ENCODE results near the gene PCK2.

The PCK2 gene

DNA sequence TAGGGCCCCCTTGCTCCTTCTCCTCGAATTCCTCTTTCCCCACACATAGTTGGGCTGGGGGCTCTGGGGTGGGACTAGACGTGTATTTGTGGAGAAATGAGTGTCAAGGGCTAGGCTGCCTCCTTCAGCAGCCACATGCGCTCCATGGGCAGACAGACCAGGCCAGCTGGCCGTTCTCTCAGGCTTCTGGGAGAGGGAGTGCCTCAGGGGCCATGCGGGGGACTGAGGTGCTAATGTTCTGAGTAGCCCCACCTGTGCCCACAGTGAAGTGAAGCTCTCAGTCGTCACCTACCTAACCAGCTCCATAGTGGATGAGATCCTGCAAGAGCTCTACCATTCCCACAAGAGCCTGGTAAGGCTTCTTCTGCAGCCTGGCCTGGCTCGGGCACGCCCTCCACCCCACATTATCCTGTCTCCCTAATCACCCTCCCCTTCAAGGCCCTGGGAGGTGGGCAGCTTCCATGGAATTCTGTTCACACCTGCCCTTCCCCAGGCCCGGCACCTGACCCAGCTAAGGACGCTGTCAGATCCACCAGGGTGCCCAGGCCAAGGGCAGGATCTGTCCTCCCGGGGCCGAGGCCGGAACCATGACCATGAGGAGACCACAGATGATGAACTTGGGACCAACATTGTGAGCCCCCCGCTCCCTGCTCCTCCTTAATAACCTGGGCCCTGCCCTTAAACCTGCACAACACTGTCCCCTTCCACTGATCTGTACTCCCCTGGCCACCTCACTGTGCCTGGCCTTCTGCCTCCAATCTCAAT is 31.7 kb upstream of the PCK2 start:
- DNase-seq: no peak

DNA sequence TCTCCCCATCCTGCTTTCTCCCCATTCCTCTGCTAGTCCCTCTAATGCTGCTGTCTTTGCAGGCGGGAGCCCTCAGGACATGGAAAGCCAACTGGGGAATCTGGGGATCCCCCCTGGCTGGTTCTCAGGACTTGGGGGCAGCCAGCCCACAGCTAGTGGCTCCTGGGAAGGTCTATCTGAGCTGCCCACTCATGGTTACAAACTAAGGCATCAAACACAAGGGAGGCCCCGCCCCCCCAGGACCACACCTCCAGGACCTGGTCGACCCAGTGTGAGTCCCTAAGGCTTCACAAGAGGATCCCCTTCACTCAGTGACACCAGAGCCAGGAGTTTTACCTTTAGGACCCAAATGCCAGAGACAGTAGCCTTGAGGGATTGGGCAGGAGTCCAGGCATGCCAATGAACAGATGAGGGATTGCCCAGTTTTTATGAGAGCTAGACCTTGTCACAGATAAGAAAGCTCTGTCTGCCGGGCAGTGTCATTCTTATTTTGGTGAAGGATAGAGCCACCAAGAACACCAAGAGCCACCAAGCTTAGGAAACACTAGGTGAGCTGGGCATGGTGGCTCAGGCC is 30.8 kb upstream of the PCK2 start:
- DNase-seq: no peak

DNA sequence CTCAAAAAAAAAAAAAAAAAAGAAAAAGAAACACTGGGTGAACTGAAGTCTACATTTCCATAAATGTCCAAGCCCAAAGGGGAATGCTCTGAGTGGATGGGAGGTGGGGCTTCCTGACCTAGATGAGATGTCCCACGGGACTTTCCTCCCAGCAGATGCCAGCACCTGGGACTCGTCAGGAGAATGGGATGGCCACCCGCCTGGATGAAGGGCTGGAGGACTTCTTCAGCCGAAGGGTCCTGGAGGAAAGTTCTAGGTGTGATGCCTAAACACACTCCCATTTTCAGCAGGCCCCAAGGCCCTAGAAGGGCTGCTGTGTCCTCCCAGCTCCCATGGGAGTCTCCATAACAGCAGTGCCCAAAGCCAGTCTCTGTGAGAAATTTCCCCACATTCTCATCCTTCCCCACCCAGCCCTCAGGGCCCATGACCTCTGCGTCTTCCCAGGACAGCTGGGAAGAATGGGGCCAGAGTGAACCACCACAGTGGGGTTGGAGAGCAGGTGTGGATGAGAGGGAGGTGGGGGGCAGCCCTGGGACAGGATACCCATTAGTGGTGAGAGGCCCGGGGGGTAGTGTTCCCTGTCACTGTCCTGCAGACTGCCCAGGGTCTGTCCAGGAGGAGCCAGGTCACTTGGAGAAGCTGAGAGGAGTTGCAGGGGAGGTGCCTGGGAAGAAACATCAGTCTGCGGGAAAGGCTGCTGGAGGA is 29.9 kb upstream of the PCK2 start:
- no peak for DNase-seq

DNA sequence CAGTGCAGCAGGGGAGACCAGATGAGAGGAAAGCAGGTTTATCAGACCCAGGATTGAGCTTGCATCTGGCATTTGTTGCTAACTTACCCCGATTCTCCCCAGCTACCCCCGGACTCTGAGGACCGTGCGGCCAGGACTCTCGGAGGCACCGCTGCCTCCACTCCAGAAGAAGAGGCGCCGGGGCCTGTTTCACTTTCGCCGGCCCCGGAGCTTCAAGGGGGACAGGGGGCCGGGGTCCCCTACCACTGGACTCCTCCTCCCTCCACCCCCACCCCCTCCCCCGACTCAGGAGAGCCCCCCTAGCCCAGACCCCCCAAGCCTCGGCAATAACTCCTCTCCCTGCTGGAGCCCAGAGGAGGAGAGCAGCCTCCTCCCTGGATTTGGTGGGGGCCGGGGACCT is 29.3 kb upstream of the PCK2 start:
- DNase-seq: no peak

DNA sequence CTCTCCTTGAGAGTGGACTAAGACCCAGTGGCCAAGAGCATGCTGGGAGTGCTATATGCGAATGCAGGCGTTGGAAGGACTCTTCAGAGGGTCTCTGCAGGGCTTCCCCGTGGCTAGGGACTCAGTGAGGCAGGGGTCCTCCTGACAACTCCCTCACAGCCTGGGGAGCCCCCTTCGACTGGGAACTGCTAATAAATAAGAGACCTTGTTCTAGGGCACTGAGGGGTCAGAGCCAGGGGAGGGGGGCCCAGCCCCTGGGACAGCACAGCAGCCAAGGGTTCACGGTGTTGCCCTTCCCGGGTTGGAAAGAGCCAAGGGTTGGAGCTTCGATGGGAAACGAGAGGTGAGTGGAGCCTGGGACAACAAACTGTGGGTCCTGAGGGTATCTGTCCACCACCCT is 28.7 kb upstream of the PCK2 start:
- DNase-seq: no peak

DNA sequence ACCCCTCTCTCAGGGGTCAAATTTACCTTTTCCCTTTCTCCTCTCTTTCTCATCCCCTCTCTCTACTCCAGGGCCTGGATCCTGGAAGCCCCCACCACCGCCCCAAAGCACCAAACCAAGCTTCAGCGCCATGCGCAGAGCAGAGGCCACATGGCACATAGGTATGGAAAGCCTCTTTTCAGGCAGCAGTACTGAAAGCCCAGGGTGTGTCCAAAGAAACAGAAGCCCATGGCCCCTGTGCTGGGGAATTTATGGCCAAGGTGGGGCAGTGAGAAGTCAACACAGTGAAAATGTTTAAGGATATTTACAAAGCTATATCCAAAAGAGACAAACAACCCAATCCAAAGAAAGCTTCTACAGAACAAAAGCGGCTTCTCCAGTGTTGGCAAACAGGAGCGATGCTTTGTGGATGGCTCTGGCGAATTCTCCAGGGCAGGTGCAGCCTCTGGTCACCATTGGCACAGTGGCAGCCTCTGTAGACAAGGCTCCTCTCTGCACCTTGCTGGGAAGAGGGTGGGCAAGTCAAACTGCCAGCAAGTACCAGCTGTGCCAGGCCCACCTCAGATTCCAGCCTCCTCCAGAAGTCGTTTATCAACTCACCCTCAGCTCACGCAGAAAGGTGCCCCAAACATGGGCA is 27.5 kb upstream of the PCK2 start:
- DNase-seq: no peak

DNA sequence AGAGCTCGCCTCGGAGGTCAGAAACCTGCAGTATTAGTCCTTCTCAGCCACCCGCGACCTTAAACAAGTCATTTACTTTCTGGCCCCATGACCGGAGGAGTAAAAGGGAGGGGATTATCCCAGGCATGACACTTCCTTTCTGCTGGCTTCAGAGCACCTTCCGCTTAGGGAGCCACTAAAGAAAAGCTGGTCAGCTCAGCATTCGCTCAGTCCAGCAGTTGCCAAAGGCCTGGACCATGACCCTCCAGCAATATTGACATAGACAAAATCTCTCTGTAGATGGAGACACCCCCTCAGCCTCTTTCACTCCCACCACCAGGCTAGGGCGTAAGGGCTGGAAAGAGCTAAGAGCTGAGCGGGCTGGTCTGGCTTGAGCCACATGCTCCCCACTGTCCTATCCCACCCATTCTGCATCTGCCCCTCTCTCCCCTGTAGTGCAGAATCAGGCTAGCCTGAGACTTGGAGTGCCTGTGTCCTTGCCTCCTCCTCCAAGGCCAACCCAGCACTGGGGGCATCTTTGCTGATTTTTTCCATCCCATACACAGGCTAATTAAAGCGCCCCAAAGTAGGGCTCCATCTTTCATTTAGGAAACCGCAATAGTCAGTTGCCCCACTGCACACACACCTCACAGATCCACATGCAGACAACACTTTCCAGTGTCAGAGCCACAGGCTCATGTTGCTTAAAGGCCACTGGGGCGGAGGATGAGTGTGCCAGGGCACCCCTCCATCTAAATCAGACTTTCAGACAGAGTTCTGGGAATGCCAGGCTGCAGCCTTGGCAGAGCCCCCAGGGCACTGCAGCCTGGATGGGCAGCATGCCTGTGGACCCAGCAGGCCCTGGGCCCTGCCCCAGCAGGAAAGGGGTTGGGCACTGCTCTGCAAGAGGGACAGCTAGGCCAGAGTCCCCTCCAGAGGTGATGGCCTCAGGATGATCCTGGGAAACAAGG is 26.7 kb upstream of the PCK2 start:
- DNase-seq: no peak

DNA sequence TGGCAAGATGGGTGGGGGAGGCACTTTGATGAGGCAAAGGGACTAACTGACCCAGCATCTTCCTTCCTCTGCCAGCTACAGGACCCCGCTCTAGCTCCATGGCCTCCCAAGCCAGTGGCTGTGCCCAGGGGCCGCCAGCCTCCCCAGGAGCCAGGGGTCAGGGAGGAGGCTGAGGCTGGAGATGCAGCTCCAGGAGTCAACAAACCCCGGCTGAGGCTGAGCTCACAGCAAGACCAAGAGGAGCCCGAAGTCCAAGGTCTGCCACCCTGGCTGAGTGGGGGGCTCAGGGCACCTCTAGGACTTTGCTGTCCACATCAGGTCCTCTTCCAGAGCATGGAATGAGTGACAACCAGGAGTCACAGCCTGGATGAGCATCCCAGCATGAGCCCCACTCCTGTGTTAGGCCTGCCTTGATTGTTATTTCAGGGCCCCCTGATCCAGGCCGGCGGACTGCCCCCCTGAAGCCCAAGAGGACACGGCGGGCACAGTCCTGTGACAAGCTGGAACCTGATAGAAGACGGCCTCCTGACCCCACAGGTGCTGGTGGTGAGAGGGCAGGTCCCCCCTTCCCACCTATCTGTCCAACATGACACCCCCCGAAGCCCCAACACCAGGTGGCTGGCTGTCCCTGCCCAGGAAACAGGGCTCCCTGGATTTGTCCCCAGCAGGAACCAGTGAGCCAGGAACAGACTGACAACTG is 25.2 kb upstream of the PCK2 start:
- no peak for DNase-seq

DNA sequence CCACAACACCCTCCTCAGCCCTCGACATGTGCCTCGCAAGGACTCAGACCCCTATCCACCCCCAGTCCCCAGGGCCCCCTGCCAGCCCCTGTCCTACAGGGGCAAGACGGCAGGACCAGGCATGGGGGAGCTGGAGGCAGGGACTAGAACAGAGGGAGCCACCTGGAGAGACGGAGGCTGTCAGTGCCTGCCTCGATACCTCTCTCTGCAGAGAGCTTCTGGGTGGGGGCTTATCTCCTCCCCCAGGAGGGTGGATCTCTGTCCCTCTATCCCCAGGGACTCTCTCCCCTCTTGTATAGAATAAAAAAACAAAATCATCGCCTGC is 24.7 kb upstream of the PCK2 start:
- DNase-seq: no peak

DNA sequence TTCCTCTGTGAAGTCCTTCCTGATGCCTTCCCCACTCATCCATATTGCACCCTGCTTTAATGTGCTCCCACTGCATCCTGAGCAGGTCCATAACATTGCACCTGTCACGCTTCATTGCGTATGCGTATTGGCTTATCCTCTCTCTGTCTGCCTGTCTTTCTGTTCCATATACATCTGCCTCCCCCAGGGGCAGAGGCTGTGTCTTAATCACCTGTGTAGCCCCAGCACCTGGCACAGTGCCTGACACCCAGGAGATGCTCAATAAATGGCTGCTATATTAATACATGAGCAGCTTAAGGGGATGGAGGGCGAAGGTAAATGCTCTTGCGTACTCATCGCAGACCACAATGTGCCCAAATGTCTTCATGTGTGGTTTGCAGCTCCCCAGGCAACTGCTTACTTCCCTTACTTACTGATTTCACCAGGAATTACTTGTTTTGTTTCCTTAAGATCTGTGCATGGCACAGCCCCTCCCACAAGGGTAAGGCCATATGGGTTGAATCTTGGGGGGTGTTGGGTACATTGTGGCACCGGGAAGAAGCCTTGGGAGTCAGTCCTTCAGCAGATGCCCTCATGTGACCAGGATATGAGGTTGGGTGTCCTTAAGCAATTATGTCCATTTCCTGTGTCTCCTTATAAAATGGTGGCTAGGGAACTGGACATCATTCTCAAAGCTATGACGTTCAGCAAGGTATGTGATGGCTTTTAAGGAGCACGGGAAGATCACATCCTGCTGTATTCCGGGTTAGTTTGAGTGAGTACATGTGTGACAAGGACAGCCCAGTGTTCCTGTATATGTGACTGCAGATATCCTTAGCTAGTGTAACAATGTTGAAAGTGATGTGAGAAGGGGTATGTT is 23.6 kb upstream of the PCK2 start:
- DNase-seq: no peak

DNA sequence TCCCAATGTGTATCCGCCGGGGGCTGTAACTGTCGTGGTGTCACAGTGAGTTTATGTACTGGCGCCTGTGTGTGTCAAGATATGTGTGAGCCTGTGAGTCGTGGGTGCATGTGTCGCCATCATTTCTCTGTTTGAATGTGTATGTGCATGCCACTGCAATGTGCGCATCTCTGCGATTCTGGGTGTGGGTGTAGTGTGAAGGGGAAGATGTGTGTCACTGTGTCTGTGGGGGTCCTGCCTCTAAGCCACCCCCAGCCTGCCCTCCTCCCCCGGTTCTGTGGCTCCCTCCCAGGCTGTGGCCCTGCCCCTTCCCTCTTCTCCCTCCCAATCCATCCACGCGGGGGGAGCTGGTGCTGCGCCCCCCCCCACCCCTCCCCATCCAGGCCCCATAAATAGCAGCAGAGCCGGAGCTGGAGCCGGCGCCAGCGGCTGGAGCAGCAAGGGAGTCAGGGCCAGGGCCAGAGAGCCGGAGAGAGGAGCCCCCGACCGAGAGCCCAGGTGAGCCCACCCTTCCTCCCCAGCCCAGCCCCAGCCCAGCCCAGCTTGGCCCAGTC is 22.9 kb upstream of the PCK2 start, which contains the start of gene CPNE6:
Gene CPNE6 (plus strand): TSS at position 419 of the 554 bp plus-strand sequence. CDS start 1,375 bp downstream, outside the sequence.
- peak; percentile 41 to 55 for DNase-seq

DNA sequence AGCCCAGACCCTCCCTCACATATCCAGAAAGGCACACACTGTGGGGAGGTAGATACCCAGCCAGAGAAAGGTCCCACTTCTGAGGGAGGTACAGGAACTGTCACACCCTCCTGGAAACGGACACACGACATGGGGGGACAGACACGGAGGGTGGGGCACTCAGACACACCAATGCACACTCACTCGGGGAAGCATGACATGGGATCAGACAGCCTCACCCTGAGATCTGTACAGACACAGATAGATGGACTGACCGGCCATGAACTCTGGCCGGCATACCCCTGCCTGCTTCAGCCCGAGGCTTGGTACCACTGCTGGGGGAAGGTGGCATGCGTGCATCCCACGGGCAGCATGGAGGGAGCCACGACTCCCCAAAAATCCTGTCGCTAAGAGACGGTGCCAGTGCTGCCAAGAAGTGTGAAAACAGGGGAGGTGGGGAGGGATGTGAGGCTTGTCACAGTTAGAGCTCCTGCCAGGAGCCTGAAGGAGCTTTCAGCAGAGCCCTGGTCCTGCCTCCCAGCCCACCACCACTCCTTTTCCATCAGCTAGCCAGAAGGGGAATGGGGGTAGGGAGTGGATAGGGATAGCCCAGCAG is 22.2 kb upstream of the PCK2 start:
- no peak for DNase-seq

DNA sequence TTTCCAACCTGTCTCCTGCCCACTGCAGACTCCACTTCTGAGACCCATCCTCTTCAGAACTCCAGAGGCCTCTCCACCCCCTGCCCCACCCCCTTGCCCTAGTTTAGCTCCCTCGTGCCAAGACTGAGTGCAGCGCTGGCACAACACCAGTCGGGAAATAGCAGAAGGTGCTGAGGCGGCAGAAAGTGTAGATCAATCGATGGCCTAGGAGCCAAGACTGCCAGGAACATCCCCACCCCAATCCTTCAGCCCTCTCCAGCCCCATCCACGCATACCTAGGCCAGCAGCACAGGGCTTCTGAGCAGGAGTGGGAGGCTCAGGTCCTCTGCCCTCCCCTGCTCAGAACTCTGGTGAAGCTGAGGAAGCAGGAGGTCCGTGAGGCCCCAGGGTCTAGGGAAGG is 21.7 kb upstream of the PCK2 start:
- no peak for DNase-seq

DNA sequence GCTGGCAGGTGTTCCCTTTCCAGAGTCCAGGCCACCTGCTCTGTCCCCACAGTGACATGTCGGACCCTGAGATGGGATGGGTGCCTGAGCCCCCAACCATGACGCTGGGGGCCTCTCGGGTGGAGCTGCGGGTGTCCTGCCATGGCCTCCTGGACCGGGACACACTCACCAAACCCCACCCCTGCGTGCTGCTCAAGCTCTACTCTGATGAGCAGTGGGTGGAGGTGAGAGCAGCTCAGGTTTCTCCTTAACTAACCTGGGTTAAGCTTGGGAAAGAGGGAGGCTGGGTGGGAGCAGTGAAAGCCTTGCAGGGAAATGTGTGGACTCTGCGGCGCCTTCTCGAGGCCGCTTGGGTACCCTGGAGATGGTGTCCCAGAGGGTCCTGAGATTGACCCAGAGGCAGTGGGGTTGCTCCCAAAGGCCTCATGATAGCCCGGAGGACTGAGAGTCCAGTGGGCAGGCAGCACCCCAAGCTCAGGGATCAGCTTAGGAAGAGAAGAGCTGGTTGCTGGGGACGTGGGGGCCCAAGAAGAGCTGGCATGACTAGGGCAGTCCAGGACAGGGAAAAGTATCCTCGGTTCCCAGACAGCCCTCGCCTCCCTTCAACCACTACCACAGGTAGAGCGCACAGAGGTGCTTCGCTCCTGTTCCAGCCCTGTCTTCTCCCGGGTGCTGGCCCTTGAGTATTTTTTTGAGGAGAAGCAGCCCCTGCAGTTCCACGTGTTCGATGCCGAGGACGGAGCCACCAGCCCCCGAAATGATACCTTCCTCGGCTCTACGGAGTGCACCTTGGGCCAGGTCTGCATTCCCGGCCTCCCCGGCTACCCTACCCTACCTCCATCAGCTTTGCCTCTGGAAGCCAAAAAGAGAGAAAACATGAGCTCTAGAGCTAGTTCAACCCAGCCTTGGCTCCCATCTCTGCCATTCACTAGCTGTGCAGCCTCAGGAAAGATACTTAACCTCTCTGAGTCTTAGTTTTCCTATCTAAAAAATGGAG is 20.9 kb upstream of the PCK2 start:
- no peak for DNase-seq

DNA sequence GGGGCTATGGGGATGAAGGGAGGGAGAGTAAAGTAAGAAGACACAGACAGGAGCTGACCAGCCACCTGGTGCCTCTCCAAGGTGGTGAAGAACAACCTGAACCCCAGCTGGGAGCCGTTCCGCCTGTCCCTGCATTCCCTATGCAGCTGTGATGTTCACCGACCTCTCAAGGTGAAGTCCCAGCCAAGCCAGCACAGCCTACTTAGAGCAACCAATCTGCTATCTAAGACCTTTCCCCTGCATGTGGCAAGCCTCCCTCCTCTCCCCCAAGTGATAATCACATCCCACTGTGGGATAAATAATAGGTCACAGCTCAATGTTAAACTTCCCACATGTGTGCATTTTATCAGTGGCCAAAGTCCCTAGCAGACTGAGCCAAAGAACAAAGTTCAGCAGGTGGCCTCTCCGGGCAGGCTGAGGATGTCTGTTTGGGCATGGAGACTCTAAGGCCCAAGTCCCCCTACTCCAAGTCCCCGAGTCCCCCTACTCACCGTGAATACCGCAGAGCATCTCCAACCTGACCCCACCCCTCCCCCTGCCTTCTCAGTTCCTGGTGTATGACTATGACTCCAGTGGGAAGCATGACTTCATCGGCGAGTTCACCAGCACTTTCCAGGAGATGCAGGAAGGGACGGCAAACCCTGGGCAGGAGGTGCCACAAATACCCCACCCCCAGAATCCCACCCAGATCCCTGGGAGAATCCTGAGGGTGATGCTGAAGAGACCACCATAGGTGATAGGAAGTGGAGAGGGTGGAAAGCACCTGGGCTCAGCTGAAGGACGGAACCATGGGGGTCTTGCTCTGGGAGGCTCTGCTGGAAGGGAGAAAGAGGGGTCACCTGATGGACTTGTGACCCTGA is 19.3 kb upstream of the PCK2 start:
- DNase-seq: no peak

DNA sequence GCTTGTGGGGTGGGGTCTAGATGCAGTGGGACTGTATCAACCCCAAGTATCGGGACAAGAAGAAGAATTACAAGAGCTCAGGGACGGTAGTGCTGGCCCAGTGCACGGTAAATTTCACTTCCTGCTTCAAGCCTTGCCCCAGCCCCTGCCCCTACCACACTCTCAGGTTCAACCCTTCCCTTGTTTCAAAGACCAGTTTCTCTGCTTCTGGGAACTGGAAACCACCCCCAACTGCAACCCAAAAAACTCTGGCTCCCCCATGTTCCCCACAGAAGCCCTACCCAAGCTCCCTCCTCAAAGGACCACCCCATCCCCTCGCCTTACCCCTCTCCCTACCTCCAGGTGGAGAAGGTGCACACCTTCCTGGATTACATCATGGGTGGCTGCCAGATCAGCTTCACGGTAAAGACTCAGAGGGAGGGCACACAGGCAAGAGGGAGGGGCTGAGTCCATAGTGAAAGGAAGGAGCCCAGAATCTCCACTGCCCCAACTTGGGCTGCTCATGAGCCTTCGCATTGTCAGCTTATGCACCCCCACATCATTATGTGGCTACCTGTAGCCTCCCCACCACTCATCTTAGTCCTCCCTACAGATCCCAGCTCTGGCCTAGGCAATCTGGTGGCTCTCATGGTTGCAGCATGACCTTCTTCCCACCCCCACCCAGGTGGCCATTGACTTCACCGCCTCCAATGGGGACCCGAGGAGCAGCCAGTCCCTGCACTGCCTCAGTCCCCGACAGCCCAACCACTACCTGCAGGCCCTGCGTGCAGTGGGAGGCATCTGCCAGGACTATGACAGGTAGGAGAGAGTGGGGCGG is 18.4 kb upstream of the PCK2 start:
- DNase-seq: no peak

DNA sequence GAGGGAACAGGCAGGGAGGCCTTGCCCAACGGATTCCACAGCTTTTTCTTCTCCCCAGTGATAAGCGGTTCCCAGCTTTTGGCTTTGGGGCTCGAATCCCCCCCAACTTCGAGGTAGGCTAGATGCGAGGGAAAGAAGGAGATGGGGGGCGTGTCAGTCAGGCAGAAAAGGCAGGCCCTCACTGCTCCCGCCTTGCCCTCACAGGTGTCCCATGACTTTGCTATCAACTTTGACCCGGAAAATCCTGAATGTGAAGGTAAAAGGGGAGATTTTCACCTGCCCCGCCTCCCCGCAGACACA is 17.9 kb upstream of the PCK2 start:
- DNase-seq: no peak

All from activated CD4-positive, alpha-beta T cell treated with anti-CD3 and anti-CD28 coated beads, Interleukin-2, amount 50 U/mL, for 48 hours (primary cell).